ENCODE measurements around the gene CUEDC1.

DNA sequence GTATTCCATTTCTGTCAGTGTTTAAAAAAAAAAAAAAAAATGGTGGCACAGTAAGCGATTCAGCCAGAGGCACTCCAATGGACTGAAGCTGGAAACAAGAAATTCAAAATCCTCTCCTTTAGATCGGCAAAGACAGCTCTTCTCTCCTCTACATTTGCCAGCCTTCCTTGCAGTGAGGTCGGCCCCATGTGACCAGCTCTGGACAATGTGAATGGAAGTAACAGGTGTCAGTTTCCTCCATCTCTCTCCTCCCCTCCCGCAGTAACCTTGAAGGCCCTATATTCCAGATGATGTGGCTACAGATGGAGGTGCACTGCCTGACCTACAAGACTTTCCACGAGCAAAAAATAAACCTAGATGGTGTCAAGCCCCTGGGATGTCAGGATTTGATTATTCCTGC lies 15.0 kb downstream of the CUEDC1 start:
- TF ChIP-seq SMARCC2 (IDR thresholded peaks at IDR 0.05; ENCODE audit: low read depth) (no peak), MAFF (IDR thresholded peaks at IDR 0.05; ENCODE audit: low read length) (no peak), RFX1 (IDR thresholded peaks at IDR 0.05) (no peak)
